DMS153 treated with DMSO at 0.1 percent for 48 hours (cell line): ENCODE data around the gene NFATC2IP.
"Not testable (repeated sequence)": the region's sequence is repeated elsewhere in the genome, so short reads cannot be mapped to it uniquely, and the experiment has no call there.

Experiments
- DNase-seq: peaks from one replicate; lab custom pipeline; 2025; ENCODE audit not compliant: unreplicated experiment; lab: John Stamatoyannopoulos, UW

NFATC2IP gene

GRCh38 chr16:28990375-28991040 is 39.8 kb downstream of the NFATC2IP start:
- DNase-seq = no peak

DNA sequence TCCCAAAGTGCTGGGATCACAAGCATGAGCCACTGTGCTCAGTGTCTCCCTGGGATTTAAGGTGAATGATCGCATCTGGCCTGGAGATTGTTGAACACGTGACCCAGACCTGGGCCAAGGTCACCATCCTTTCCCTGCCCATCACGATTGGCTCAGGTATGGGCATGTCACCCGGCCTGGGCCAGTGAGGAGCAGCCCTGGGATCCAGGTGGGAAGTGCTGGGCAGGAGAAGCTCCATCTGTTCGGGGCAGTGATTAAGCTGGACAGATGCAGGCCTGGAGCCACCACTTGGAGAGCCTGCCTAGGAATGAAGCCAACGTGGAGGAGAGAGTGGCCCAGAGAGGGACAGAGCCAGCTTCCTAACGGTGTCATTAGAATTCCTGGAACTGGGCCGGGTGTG is 41.0 kb downstream of the NFATC2IP start:
- no peak for DNase-seq

GRCh38 chr16:28992496-28992895 is 41.8 kb downstream of the NFATC2IP start:
- no peak for DNase-seq

DNA sequence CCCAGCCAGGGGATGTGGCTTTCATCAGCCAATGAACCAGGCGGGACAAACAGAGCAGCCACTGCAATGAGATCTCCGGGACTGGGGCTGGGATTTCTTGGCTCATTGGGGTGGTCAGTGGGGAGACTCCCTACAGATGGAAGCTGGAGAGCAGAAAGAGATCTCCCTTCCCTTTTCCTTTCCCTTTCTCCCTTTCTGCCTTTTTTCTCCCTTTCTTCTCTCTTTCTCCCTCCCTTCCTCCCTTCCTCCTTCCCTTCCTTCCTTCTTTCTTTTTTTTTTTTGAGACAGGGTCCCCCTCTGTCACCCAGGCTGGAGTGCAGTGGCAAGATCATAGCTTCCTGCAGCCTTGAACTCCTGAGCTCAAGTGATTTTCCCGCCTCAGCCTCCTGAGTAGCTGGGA is 48.1 kb downstream of the NFATC2IP start:
- no peak for DNase-seq

DNA sequence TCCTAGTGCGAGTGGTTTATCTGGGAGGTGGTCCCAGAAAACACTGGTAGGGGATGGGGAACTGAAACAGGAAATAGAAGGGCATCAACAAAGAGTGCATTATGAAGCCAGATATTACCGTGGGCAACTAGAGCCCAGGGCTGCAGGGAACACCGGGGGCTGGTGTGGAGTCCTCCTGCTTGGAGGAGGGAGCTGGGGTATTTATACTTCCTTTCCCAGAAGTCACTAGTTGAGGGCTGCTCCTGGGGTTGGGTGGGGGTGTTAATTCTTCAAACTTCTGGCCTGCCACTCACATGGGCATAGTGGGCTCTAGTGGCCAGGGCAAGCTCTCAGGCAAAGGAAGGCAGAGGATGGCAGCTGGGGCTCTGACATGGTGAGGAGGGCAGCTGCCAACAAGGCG is 48.8 kb downstream of the NFATC2IP start:
- DNase-seq = no peak

DNA sequence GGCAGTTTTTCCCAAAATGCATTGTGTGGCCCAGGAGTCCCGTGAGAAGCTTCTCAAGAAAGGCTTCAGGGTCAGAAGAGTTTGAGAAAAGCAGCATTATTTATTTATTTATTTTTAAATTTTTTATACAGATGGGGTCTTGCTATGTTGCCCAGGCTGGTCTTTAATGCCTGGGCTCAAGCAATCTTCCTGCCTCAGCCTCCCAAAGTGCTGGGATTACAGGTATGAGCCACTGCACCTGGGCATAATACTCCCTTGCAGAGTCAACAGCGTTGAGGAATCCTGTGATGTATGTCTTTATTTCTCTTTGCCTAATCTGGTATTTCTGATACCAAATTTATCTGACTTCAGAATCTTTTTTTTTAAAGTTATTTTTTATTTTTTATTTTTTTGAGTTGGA is 49.3 kb downstream of the NFATC2IP start:
- no peak for DNase-seq

DNA sequence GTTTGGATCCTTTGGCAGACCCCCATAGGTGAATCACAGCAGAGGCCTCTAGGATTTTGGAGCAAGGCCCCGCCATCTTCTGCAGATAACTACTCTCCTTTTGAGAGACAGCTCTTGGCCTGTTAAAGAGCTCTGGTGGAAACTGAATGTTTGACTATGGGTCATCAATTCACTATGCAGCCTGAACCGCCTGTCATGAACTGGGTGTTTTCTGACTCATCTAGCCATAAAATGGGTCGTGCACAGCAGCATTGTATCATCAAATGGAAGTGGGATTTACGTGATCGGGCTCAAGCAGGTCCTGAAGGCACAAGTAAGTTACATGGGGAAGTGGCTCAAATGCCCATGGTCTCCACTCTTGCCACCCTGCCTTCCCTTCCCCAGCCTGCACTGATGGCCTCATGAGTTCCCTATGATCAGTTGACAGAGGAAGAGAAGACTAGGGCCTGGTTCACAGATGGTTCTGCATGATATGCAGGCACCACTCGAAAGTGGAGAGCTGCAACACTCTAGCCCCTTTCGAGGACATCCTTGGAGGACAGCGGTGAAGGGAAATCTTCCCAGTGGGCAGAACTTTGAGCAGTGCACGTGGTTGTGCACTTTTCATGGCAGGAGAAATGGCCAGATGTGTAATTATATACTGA is 53.9 kb downstream of the NFATC2IP start:
- DNase-seq = not testable (repeated sequence)

- DNase-seq = no peak
These were observed 57.2 kb downstream of the NFATC2IP start for GRCh38 chr16:29007730-29008593.

DNA sequence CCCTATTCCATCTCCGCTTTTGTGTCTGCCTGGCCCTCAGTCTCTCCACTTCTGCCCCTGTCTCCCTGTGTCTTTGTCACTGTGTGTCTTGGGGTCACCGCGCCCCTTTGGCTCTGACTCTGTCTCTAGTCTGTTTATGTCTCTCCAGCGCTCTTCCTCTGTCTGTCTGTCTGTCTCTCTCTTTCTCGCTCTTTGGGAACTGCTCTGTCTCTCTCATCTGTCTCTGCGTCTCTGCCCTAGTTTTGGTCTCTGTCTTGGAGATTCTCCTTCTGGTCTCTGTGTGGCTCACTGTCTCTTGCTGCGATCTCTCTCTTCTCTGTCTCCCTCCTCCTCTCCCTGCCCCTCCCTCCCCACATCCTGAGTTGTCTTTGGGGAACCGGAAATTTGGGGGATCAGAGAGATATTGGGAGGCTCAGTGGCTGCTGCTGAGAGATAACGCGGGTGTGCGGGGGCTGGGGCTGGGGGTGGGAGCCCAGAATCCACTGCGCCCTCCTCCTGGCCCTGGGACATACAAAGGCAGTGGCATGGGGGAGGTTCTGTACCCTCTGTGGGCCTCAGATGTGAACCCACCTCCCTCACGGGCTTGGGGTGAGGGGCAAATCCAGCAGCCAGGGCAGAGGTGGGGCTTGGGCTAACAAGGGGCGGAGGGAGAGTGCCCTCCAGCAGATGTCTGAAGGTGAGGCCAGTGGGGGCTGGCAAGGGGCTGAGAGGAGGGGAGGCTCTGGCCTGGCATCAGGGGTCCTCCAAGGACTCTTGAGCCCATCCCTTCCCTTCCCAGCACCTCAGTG is 58.5 kb downstream of the NFATC2IP start:
- no peak for DNase-seq

- no peak for DNase-seq
These were observed 59.1 kb downstream of the NFATC2IP start for GRCh38 chr16:29009838-29010166.

- DNase-seq = no peak
These were observed 60.4 kb downstream of the NFATC2IP start for GRCh38 chr16:29011112-29011511.

- DNase-seq = no peak
These were observed 61.1 kb downstream of the NFATC2IP start for GRCh38 chr16:29011851-29012250.

DNA sequence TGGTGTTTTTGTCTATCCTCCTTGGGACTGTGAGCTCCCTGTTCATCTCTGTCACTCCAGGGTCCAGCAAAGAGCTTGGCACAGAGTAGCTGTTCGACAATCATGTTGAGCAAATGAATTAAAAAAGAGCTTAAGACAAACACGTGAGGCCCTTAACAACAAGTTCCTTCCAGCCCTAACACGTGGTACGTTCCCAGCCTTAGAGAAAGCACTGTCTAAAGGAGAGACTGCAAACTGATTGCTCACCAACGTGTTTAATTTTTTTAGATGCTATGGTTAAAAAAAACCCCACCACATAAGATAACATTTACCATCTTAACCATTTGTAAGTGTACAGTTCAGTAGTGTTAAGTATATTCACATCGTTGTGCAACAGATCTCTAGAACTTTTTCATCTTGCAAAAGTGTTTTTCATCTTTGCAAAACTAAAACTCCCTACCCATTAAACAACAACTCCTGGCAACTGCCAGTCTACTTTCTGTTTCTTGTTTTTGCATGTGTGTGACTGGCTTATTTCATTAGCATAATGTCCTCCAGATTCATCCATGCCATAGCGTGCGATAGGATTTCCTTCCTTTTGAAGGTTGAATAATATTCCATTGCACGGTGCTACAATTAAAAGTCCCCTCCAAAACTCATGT is 62.3 kb downstream of the NFATC2IP start:
- DNase-seq = no peak

DNA sequence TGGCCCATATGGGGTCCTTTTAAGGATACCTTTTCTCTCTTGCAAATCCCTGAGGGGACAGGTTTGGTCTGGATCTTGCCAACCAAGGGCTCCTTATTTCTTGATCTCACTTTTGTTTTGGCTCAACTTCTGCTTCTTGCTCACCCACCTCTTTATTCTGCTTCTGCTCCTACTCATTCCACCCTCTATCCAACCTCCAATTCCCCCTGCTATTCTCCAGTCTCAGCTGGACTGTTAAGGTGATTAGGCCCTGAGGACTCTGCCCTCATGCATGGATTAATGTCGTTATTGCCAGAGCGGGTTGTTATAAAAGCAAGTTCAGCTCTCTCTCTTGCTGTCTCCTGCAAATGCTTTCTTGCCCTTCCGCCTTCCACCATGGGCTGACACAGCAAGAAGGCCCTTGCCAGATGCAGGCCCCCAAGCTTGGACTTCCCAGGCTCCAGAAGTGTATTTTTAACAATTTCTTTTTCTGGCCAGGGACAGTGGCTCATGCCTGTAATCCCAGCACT is 63.9 kb downstream of the NFATC2IP start:
- no peak for DNase-seq
